NCI-H2227 (cell line): ENCODE results near the gene ZDHHC22.

Experiments
- DNase-seq: peaks from one replicate; lab custom pipeline; 2025; ENCODE audit not compliant: unreplicated experiment; lab: John Stamatoyannopoulos, UW

Gene ZDHHC22

DNA sequence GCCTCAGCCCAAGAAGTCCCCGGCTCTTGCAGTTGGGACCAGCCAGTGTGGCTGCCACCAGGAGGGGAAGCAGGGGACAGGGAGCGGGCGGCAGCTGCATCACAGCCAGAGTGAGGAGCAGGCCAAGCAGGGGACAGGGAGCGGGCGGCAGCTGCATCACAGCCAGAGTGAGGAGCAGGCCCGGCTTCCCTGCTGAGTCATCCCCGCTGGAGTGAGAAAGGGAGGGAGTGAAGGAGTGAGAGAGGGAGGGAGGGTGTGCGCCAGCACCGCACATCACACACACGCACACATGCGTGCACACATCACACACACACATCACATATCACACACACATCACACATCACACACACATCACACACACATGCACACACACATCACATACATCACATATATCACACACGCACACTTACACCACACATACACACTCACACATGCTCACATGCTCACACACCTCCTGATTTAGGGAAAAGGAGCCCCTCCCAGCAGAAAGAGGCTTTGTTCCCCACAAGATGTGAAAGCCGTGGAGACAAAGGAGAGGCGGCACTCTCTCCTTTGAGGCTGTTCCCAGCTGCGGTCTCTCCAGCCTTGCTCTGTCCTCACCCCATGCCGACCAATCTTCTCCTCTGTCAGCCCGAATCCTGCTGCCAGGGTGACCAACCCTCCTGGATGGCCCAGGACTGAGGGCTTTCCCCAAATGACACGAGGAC is 16.7 kb upstream of the ZDHHC22 start:
- peak; percentile 85 for DNase-seq

DNA sequence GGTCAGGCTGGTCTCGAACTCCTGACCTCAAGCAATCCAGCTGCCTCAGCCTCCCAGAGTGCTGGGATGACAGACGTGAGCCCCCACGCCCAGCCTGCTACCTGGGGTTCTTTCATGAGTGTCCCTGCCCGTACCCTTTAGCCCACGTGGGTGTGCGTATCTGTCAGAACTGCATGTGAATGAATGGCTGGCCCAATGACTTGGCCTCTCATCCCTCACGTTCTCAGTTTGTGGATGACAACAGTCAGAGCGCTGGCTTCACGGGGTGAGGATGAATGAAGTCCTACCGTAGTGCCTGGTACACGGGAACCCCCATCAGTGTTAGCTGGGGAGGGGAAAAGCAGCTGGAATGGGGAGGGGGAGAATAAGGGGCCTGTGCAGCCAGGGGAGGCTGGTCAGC is 16.1 kb upstream of the ZDHHC22 start:
- DNase-seq = peak; percentile 44

DNA sequence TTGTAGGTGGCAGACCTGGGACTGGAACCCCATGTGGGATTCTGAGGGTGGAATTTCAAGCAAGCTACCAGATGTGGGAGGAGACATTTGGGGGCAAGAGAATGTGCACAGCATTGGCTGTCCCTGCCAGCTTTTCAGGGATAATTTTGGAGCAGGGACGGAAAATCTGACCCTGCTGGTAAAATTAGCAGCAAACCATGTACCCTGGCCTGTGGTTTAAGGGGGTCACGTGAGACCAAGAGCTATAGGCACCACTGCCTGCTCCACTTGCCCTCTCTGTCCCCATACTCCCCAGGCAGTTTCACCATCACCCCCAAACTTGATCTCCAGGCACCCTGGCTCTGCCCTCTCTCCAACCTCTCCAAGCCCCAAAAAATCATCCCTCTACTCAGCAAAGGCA is 13.5 kb upstream of the ZDHHC22 start:
- DNase-seq = no peak

DNA sequence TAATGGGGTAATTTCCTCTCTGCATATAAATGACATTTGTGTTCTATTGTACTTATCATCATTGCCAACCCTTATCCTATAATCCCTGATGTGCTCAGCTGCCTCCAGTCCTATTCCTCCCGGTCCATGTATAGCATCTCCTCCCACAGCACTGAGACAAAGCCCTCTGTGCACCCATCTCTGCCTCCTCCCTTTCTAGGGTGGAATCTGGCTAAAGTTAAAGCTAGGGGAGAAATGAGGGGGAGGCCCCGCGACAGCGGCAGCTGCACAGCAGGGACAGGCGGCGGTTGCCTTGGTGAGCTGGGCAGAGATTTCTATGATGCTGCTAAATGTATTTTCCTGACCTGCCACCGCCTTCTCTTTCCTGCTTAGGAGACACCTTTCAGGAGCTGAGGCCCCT is 12.8 kb upstream of the ZDHHC22 start:
- peak; percentile 55 for DNase-seq

DNA sequence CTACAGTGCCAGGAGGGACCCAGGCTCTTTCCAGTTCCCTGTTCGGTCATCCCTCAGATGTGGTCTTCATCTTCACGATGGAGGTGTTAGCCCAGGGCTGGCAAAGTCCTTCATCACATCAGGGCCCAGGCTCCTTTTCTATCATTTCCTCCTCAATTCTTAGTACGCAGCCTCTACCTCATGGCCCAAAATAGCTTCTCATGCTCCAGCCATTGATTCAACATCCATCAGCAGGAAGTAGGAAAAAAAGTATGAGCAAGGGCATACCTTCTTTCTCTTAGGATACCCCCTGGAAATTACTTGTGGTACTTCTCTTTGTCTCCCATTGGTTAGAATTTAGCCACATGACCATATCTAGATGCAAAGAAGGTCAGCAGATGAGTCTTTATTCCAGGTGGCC is 12.2 kb upstream of the ZDHHC22 start:
- DNase-seq = no peak

DNA sequence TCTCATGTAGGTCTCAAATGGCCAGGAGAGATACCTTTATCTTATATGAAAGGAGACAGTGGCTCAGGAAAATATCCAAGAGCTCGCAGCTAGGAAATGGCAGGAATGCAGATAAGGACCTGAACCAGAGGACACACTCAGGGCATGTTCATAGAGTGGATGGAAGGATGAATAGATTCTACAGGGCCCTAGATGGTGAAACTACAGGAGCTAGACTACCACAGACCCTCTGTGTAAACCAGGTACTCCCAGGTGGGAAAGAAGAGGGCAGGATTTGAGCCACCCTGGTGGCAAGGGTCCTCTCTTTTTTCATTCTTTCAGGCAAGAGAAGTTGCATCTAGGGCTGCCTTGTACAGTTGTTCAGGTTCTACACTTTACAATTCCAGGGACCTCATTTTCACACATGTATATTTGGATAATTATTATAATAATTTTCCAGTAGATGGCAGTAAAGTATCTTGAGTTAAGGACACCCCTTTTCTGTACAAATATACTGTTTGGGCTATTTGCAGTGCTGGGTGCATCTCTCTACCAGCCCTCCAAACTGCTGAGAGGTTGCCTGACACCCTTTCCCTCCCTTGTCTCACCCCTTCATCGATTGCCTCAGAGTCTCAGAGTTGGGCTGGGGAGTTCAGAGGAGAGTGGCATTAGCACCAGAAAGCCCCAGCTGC is 10.5 kb upstream of the ZDHHC22 start:
- peak; percentile 44 for DNase-seq

DNA sequence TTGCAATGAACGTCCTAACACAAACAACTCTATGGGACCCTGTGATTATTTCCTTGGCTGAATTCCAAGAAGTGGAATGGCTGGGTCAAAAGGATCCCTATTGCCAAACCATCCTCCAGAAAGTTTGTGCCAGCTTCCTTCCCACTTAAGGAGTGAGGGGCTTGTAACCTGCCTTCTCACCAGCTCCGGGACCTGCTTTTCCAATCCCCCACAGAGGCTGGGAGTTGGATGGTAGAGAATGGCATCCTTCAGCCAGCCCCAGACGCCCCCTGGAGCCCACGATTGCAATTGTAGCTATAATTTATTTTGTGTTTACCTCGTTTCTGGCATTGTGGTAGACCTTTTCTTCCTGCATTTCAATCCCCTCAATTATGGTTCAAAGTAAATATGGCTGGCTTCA is 9.7 kb upstream of the ZDHHC22 start:
- peak; percentile 76 for DNase-seq

DNA sequence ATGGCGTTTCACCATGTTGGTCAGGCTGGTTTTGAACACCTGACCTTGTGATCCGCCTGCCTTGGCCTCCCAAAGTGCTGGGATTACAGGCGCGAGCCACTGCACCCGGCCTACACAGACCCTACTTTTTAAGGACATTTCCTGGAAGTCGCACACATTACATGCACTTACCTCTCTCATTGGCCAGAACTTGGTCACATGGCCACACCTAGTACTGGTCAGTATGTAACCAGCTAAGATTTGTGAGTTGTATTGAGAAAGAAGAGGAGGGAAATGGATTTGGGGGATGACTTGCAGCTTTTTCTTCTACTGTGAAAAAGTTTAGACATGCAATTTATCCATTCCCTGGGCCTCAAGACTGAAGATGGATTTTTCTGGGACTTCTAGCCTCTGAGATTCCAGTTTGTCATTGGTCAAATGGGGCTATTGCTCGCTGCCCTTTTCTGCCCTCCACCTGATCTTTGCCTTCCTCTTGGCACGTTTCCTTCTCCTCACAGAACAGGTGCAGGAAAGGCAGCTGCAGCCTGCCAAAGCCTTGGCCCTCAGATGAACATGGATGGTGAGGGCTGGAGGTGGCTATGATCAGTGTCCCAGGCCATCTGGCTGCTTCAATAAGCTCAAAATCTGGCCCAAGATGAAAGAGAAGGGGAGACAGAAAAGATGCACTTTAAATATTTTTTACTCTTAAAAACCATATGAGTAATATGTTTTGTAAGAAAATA is 7.1 kb upstream of the ZDHHC22 start:
- DNase-seq = no peak

DNA sequence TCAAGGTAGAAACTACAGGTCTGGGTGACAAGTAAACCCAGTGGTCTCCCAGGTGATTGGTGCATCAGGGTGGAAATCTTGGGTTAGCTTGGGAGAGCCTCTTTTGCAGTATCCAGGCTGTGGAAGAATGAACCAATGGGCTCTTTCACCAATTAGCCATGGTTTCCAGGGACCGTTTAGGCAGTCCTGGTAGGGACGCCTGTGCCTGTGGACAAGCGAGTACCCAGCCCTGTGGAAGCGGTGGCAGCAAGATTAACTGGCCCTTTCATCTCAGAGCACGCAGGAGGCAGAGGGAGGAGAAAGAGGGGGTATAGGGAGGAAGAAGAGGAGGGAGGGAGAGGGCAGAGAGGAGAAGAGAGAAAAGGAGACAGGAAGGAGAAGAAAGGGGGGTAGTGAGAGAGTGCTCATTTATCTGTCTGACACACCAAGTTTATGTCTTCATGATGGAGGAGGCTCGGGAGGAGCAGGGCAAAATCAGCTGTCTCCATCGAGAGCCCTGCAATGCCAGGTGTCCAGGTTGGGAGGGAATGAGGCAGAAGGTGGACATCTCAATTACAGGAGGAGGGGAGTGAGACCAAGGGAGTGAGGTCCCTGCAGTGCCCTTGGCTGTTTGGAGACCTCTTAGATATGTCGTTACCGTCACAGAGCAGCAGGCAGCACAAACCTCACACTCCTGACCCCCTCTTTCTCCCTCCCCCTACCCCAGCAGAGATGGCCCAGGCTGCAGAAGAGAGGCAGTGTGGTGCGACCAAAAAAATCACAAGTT is 4.6 kb upstream of the ZDHHC22 start:
- no peak for DNase-seq

DNA sequence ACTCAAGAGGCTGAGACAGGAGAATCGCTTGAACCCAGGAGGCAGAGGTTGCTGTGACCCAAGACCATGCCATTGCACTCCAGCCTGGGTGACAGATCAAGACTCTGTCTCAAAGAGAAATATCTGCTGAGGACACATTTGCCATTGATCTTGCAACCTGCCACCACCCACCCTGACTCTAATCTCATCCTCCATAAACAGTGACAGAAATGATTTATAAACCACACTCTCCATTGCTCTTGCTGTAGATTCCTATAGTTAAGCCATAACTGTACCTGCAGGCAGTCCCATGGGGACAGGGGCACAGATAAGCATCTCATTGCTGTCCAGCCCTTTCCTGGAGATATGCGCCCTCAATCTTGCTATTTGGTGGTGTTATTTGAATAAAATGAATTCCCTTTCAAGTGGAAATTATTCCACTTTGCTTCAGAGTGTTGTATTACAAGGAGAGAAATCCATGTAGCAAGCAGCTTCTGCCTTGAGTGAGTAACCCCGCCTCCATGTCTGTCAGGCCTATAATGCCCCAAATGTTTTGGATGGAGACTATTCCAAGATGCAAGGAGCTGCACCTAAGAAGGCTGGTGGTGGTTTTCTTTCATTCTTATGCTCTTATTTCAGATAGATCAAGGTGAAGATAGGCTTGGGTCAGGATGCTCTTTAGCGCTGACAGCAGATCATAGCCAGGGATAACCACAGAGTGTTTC is 3.0 kb upstream of the ZDHHC22 start:
- no peak for DNase-seq

DNA sequence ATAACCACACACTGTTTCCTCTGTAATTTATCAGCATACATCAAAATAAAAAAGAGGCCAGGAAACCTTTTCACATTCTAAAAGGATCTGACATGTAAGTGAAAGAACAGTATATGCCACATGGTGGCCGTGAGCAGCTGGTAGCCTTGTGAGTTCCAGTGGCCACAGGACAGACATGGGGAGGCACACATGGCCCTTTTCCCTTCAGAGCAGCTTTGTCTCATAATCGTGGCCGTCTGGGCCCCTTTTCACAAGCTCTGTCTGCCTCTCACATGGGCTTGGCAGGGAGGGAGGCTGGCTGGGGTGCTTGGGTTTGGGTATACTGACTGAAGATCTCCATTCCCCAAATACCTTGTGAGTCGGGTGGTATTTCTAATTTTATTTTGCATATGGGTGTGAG is 1.5 kb upstream of the ZDHHC22 start:
- DNase-seq = no peak

DNA sequence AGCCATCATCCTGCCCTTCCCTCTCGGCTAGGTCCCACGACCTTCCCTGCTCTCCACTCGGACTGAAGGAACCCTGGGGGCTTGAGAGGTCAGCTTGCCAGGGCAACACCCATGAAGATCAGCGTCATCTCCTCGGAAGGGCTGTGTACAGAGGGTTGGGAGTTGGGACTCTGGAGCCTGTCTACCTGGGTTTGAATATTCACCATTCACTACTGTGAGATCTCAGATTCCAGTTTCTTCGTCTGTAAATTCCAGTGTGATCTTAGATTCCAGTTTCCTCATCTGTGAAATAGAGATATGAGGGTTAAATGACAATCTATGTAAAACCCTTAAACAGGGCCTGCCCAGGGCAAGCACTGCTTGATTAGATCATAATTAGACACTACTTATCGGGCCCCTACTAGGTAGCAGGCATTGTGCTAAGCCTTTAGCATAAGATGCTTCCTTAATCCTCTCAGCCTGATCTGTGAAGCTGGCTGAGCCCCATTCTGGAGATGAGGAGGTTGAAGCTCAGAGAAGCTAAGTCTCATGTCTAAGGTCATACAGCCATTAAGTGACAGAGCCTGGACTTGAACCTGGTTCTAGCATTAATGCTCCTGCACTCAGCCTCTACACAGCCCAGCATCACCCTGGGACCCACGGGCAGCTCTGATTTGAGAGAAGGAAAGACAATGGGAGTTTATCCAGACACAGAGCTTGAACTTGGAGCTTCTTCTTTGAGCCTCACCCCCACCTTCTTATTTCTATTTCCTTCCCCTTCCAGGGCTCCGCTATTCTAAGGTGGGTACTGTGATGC is 612 bp upstream of the ZDHHC22 start:
- DNase-seq = no peak

DNA sequence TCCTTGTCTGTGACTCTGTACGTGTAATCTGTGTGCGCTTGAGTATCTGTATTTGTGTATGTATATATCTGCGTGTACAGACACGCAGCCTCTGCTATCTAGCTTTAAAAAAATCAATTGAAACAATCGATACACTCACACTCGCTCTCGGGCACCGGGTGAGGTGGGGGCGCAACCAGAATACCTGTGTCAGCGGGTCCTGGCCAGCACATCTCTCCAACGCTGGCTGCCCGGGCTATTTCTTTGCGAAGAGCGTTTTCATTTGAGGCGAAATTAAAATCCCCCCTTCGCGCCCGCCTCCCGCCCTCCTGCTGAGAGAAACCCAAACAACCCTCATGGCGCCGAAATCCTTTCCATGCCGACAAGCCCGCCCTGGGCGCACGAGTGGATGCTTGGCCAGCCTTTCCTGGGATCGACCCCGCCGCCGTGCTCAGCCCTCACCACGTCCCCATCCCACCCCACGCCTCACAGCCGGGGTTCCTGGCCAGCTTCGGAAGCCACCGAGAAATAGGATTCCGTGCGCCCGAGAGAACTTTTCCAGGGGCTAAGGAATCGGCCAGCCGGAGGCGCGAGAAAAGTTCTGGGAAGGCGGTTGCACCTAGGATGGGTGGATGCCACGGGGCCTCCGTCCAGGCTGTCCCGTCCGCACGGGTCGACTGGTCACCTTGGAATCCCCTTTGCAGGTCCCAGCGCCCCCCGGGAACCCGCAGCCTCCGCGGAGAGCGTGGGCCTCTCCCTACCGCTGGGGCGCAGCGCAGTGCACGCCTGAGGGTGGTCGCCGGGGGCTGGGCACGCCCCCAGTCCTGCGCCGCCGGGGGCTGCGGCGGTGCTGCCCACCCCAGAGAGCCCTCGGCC is 1.0 kb downstream of the ZDHHC22 start:
- DNase-seq = peak; percentile 54

DNA sequence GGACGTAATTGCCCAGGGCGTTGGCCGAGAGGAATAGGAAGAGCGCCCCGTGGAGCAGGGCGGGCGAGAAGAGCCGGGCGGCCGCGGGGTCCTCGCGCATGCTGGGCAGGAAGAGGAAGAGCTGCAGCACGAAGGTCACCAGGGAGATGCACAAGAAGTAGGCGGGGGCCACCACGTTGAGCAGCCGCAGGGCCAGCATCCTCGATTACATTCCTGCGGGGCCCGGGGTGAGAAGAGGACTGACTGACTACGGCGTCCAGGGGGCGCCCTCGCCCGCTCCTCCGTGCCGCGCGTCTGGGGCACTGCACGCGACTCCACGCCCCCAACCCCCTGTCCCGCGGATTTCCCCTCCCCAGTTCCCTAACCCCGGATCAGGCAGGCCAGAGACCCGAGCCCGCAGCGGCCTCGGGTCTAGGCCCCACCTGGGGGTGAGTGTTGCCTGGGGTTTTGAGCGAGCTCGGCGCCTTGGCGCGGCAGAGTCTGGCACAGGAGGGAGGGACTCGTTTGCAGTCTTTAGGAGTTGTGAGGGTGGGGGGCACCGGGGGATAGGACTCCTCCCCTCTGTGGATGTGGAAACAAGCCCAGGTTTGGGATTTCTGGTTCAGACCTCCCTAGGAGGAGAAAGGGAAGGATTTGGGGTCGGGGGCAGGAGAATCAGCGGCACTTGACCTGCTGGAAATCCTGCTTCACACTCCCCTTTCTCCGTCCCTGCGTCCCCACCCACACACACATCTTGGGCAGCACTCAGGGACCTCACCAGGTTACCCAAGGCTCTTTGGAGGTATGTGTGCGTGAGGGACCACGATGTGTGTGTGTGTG is 1.8 kb downstream of the ZDHHC22 start:
- peak; percentile 78 for DNase-seq

DNA sequence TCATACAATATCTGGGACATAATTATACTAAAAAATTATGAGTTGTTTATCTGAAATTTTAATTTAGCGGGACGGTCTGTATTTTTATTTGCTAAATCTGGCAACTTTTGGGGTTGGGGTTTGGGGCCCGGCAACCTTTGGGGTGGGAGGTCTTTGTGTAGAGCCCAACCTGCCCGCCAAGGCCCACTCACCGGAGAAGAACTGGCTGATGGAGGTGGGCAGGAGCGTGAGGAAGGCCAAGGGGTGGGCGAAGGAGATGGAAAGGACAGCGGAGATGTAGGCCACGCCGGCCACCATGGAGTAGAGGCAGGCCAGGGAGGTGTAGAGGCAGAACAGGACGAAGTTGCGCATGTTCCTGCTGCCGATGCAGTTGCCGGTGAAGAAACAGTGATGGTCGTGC is 2.6 kb downstream of the ZDHHC22 start:
- no peak for DNase-seq

DNA sequence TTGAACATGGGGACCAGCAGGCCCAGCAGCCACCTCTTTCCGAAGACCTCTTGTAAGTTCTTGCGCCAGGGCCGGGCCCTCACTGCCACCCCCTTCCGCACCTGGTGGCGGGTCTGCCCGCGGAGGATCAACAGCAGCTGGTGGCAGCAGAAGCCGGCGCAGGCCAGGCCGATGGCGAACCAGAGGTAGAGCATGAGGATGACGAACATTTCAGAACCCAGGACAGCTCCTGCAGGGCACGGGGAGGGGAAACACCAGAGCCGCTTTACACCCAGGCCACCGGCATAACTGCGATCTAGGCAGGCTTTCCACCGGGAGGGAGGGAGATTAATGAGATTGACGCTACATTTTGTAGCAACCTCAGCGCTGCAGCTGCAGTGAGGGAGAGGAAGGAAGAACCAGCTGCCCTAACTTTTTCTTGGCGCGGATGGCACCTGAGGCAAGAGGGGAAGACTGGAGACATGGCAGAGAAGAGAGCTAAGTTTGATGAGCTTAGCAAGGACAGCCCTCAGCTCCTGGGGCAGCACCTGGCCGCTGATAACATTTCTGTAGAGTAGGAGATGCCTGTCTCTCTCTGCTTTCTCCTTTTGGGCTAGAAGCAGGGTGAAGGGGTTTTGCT is 7.8 kb downstream of the ZDHHC22 start:
- DNase-seq = no peak

DNA sequence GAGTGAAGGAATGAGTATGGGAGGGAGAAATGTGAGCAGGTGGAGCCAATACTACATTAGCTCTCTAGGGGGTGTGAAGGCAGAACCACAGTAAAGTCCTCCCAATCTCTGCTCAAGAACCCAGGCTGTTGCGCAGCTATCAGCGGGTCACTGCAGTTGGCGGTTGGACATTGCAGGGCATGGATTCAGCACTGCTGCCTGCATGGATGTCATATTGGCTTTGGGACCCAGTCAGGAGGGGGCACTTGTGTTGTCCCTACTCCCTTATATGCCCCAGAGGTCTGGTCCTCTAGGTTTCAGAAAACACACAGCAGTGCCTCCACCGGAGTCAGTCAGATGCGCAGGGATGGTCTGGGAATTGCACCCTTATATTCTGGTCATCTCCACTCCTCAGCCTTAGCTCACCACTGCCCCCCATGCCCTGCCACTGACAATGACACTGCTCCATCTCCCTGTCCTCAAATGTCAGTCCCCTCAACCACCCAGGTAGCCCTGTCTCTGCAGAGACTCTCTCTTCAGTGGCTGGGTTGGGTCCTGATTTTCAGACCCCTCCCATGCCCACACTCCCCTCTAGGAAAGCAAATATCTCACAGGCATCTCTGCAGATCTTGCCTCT is 9.6 kb downstream of the ZDHHC22 start:
- no peak for DNase-seq
